ENCODE measurements around the gene TRPM8. TPM values are rescaled to one million over a fixed set of nuclear protein-coding genes. Genes with fewer than 3 reads are reported as not detected.

Gene TRPM8
- total and polyA plus RNA-seq, 7 donors: 0.04 TPM; not detected in 6

GRCh38 chr2:233980955-233981561, 63.9 kb downstream of the TRPM8 start:
- Histone ChIP-seq H3K27ac (no peak overlapping the region), H3K4me3 (no peak overlapping the region), H3K27me3 (peaks cover 0 to 15% (median 0%) of the 10 kb centered on the region in 3 donors), H3K36me3 (no peaks in the 10 kb centered on the region), H3K9me3 (no peaks in the 10 kb centered on the region), H3K4me1 (no peaks in the 10 kb centered on the region)
- 85 to 92% methylated on average over 5 of the region's 5 CpGs for WGBS, 2 donors
- no peak for DNase-seq
- TF ChIP-seq EP300 (IDR thresholded peaks at IDR 0.05) (no peak), POLR2A (IDR thresholded peaks at IDR 0.05) (no peak), POLR2AphosphoS5 (IDR thresholded peaks at IDR 0.05) (no peak), CTCF (IDR thresholded peaks at IDR 0.05) (no peak)
- intact Hi-C loops (cut with DNase I): no loop called here

- H3K4me1 ChIP-seq: no peaks in the 10 kb centered on the region
- intact Hi-C loops (cut with DNase I): no loop called here
- H3K36me3 ChIP-seq: no peaks in the 10 kb centered on the region
- TF ChIP-seq EP300 (IDR thresholded peaks at IDR 0.05) (no peak), POLR2A (IDR thresholded peaks at IDR 0.05) (no peak), CTCF (IDR thresholded peaks at IDR 0.05) (no peak), POLR2AphosphoS5 (IDR thresholded peaks at IDR 0.05) (no peak)
- WGBS, 2 donors: 27 to 77% methylated on average over 9 of the region's 9 CpGs
- peaks cover 0 to 7% (median 0%) of the 10 kb centered on the region in 3 donors for H3K27me3 ChIP-seq
- no peak overlapping the region for H3K27ac ChIP-seq
- H3K9me3 ChIP-seq: no peaks in the 10 kb centered on the region
- no peak overlapping the region for H3K4me3 ChIP-seq
- no peak for DNase-seq
Observed at GRCh38 chr2:233981574-233982420, 64.6 kb downstream of the TRPM8 start.

- TF ChIP-seq POLR2AphosphoS5 (IDR thresholded peaks at IDR 0.05) (no peak), POLR2A (IDR thresholded peaks at IDR 0.05) (no peak), CTCF (IDR thresholded peaks at IDR 0.05) (no peak), EP300 (IDR thresholded peaks at IDR 0.05) (no peak)
- H3K9me3 ChIP-seq: no peaks in the 10 kb centered on the region
- H3K27me3 ChIP-seq: no peaks in the 10 kb centered on the region
- 81 to 83% methylated on average over 13 of the region's 13 CpGs for WGBS, 2 donors
- H3K27ac ChIP-seq: no peak overlapping the region
- no peak for DNase-seq
- no peaks in the 10 kb centered on the region for H3K4me1 ChIP-seq
- H3K4me3 ChIP-seq: no peak overlapping the region
- H3K36me3 ChIP-seq: no peaks in the 10 kb centered on the region
- intact Hi-C loops (cut with DNase I): no loop called here
Observed at GRCh38 chr2:233982421-233983121, 65.4 kb downstream of the TRPM8 start.

- TF ChIP-seq POLR2A (IDR thresholded peaks at IDR 0.05) (no peak), POLR2AphosphoS5 (IDR thresholded peaks at IDR 0.05) (no peak), CTCF (IDR thresholded peaks at IDR 0.05) (no peak), EP300 (IDR thresholded peaks at IDR 0.05) (no peak)
- intact Hi-C loops (cut with DNase I): no loop called here
- Histone ChIP-seq H3K4me3 (no peak overlapping the region), H3K27ac (no peak overlapping the region), H3K9me3 (no peaks in the 10 kb centered on the region), H3K27me3 (no peaks in the 10 kb centered on the region), H3K4me1 (no peaks in the 10 kb centered on the region), H3K36me3 (no peaks in the 10 kb centered on the region)
- DNase-seq: no peak
- 89 to 91% methylated on average over 6 of the region's 6 CpGs for WGBS, 2 donors
Observed at GRCh38 chr2:233983445-233983844, 66.3 kb downstream of the TRPM8 start.

Data from sigmoid colon (tissue), 7 donors.